Tibial artery (tissue), 4 donors: Measurements from ENCODE around the gene PBRM1.

Source experiments
- DNase-seq, 2 donors: peaks; one replicate each; pipeline ENCODE4 v3.0.0-alpha.2; 2019
- H3K27ac ChIP-seq, 2 donors: fragments of 200-600 bp; sonication (generic) in 1 of 2; 1 replicate in 1 of 2; 2 replicates in 1 of 2; pipeline ENCODE4 v1.5.1; 2018 to 2019; ENCODE audit warnings: mild to moderate bottlenecking in 1 of 2
- H3K27me3 ChIP-seq, 2 donors: fragments of 200-600 bp; sonication (generic) in 1 of 2; one replicate each; pipeline versions ENCODE4 v1.5.1 to v1.6.0; 2016 to 2019
- H3K36me3 ChIP-seq, 3 donors: fragments of 200-600 bp; sonication (generic) in 2 of 3; one replicate each; pipeline ENCODE4 v1.5.1; 2016 to 2019; ENCODE audit warnings: mild to moderate bottlenecking in 2 of 3
- H3K4me1 ChIP-seq, 4 donors: fragments of 200-600 bp; sonication (generic) in 2 of 4; 1 replicate in 3 of 4; 2 replicates in 1 of 4; pipeline ENCODE4 v1.5.1; 2016 to 2019
- H3K4me3 ChIP-seq, 2 donors: fragments of 200-600 bp; sonication (generic) in 1 of 2; 1 replicate in 1 of 2; 2 replicates in 1 of 2; pipeline ENCODE4 v1.5.1; 2018 to 2019; ENCODE audit warnings: mild to moderate bottlenecking in 2 of 2
- H3K9me3 ChIP-seq, 3 donors: fragments of 200-600 bp; sonication (generic) in 1 of 3; one replicate each; pipeline ENCODE4 v1.5.1; 2016 to 2019
- CTCF ChIP-seq, 2 experiments: fragments of 200-600 bp in 1 of 2; fragments of 450-650 bp in 1 of 2; IDR thresholded peaks; one replicate each; pipeline ENCODE4 v1.5.1; 2017 to 2019; ENCODE audit warnings: antibody characterized with exemption in 2 of 2, mild to moderate bottlenecking in 1 of 2, moderate library complexity in 1 of 2
- intact Hi-C: fragments of 100-400 bp; cut with DNase I; formaldehyde crosslinking; loops from one replicate; pipeline ENCODE4 v1.15.0; 2023; ENCODE audit warnings: low total_unique reads

PBRM1 gene

GRCh38 chr3:52563984-52564383 lies 121.7 kb downstream of the PBRM1 start:
- Histone ChIP-seq H3K4me3 (no peak overlapping the region), H3K36me3 (peaks cover 45 to 78% (median 47%) of the 10 kb centered on the region in 3 donors), H3K4me1 (no peaks in the 10 kb centered on the region), H3K27me3 (no peaks in the 10 kb centered on the region), H3K9me3 (no peaks in the 10 kb centered on the region), H3K27ac (no peak overlapping the region)
- no peak for DNase-seq
- intact Hi-C loops, result no loop called here
- no peak for TF ChIP-seq CTCF (IDR thresholded peaks at IDR 0.05)

GRCh38 chr3:52561028-52561747 lies 124.5 kb downstream of the PBRM1 start:
- Histone ChIP-seq H3K27ac (no peak overlapping the region), H3K4me1 (no peaks in the 10 kb centered on the region), H3K9me3 (no peaks in the 10 kb centered on the region), H3K27me3 (no peaks in the 10 kb centered on the region), H3K36me3 (peaks cover 54 to 86% (median 63%) of the 10 kb centered on the region in 3 donors), H3K4me3 (no peak overlapping the region)
- intact Hi-C loops, result no loop called here
- TF ChIP-seq CTCF (IDR thresholded peaks at IDR 0.05), result no peak
- no peak for DNase-seq

- TF ChIP-seq CTCF (IDR thresholded peaks at IDR 0.05), result no peak
- Histone ChIP-seq H3K27ac (no peak overlapping the region), H3K27me3 (no peaks in the 10 kb centered on the region), H3K4me3 (no peak overlapping the region), H3K4me1 (no peaks in the 10 kb centered on the region), H3K36me3 (peaks cover 62 to 87% (median 65%) of the 10 kb centered on the region in 3 donors), H3K9me3 (no peaks in the 10 kb centered on the region)
- no peak for DNase-seq
- intact Hi-C loops, result no loop called here
Measured at GRCh38 chr3:52558436-52558835, 127.3 kb downstream of the PBRM1 start.

GRCh38 chr3:52557011-52557960 lies 128.4 kb downstream of the PBRM1 start:
- no peaks in the 10 kb centered on the region for H3K9me3 ChIP-seq
- H3K4me1 ChIP-seq, result no peaks in the 10 kb centered on the region
- H3K27ac ChIP-seq, result no peak overlapping the region
- intact Hi-C loops, result no loop called here
- H3K27me3 ChIP-seq, result no peaks in the 10 kb centered on the region
- no peak overlapping the region for H3K4me3 ChIP-seq
- peaks cover 53 to 87% (median 61%) of the 10 kb centered on the region in 3 donors for H3K36me3 ChIP-seq
- TF ChIP-seq CTCF (IDR thresholded peaks at IDR 0.05), result no peak
- DNase-seq, result no peak

- H3K27me3 ChIP-seq, result no peaks in the 10 kb centered on the region
- H3K4me3 ChIP-seq, result no peak overlapping the region
- intact Hi-C loops, result no loop called here
- no peaks in the 10 kb centered on the region for H3K9me3 ChIP-seq
- no peak for TF ChIP-seq CTCF (IDR thresholded peaks at IDR 0.05)
- H3K4me1 ChIP-seq, result no peaks in the 10 kb centered on the region
- DNase-seq, result no peak
- H3K36me3 ChIP-seq, result peaks cover 51 to 87% (median 58%) of the 10 kb centered on the region in 3 donors
- H3K27ac ChIP-seq, result no peak overlapping the region
Measured at GRCh38 chr3:52555056-52555455, 130.7 kb downstream of the PBRM1 start.
